HG02884 (cell line): ENCODE results near the gene RYR3.
"Not testable (repeated sequence)": the region's sequence is repeated elsewhere in the genome, so short reads cannot be mapped to it uniquely, and the experiment has no call there.

Source experiments
- ATAC-seq: cut with Tn5 transposase; IDR thresholded peaks from one replicate; pipeline ENCODE4 v1.9.1; 2021; ENCODE audit warnings: mild to moderate bottlenecking, moderate library complexity; ENCODE audit not compliant: unreplicated experiment

Gene RYR3

GRCh38 chr15:33810073-33810595, 499.4 kb downstream of the RYR3 start:
- no peak for ATAC-seq

- ATAC-seq: no peak
These were observed 500.0 kb downstream of the RYR3 start for GRCh38 chr15:33810806-33811205.

- no peak for ATAC-seq
These were observed 503.1 kb downstream of the RYR3 start for GRCh38 chr15:33813891-33814290.

DNA sequence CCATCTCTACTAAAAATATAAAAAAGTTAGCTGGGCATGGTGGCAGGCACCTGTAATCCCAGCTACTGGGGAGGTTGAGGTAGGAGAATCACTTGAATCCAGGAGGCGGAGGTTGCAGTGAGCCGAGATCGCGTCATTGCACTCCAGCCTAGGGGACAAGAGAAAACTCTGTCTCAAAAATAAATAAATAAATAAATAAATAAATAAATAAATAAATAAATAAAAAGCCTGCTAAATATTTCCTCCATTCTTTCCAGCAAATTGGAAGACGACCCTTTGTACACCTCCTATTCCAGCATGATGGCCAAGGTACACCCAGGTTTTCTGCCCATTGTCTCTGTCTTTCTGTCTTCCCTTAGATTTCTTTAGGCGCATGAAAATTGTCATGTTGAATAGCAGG, 508.7 kb downstream of the RYR3 start:
- ATAC-seq: not testable (repeated sequence)

GRCh38 chr15:33822479-33822878, 511.7 kb downstream of the RYR3 start:
- no peak for ATAC-seq

DNA sequence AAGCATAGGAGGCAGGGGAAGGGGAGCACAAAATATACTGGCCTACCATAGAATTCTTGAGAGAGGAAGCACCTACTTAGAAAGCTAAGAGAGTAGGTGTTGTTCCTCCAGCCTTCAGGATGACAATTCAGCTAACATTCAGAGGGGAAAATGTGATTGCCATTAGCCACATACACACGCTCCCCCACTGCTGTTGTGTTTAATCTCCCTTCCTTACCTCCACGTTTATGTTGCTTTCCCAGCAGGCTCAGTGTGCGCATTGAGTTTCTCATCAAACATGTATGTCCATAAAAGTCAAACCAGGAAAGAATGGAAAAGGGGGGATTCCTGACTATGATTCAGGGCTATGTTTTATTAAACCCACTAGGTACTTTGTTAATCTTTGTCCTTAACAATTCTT, 512.4 kb downstream of the RYR3 start:
- ATAC-seq: no peak

DNA sequence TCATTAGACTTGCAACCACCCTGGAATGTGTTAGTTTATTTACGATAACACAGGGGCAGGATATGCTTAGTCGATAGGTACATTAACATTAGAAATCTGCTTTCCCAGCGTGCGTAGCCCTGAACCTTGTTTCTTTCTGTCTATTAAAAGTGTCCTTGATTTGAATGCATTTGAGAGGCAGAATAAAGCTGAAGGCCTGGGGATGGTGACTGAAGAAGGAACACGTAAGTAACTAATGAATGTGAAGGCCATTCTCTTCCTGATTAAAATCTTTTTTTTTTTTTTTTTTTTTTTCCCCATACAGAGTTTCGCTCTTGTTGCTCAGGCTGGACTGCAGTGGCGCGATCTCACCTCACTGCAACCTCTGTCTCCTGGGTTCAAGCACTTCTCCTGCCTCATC, 514.7 kb downstream of the RYR3 start:
- no peak for ATAC-seq

GRCh38 chr15:33826201-33826600, 515.4 kb downstream of the RYR3 start:
- ATAC-seq: no peak

DNA sequence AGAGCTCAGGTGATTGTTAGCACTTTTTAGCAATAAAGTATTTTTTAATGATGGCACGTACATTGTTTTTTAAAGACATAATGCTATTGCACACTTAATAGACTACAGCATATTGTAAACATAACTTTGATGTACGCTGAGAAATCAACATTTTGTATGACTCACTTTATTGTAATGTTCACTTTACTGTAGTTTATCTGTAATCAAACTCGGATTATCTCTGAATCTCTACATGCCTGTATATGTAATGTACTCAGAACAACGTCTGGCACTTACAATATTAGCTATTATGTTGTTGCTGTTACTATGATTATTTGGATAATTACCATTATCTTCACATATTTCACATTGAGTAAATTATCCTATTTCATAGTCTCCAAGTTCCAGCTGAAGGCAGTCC, 519.6 kb downstream of the RYR3 start:
- ATAC-seq: no peak

DNA sequence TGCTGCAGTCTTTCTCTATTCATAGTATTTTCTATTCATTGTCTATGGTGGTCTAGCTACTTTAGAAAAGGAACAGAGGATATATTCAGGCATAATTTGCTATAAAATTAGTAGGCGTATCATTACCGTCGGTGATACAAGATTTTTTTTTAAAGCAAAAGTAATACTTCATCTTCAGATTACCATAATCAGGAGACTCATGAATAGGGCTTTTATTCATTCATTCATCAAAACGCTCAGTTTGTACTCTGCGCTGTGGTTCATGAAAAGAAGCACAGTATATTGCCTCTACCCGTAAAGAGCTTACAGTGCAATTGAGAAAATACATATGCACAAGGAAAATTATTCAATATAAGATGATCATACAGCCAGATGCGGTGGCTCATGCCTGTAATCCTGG, 520.9 kb downstream of the RYR3 start:
- no peak for ATAC-seq

DNA sequence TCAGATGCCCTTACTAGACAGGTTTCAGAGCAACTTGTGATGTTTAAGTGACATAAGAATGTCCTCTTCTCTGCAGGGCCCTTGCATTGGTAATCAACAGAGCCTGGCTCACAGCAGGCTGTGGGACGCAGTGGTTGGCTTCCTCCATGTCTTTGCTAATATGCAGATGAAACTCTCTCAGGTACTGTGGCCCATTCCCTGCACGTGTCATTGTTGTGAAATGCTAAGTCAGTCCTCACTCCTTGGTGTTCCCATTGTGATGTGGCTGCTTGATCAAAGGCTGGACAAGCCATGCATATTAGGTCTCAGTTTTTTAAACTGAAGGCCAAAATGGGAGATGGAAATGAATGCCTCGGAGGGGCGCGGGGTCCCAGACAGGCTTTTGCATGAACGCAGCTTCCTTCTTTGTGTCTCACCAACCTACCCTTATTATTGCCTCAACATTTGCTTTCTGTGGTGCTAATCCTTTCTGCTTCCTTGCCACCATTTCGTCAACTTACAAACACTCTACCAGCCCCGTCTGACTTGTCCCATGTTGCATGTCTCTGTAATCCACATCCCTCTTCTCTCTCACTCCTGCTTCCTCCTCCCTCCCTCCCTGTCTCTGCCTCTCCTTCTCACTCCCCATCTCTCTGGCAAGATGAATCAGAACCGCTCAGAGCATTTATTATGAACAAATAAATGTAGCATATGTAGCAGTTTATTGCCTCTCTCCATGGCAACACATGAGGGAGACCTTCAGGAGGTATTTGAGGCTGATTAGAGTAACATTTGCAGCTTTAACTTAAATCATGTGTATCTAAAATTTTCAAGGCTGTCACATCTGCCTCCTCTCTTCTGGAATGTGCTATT, 524.4 kb downstream of the RYR3 start:
- ATAC-seq: no peak

DNA sequence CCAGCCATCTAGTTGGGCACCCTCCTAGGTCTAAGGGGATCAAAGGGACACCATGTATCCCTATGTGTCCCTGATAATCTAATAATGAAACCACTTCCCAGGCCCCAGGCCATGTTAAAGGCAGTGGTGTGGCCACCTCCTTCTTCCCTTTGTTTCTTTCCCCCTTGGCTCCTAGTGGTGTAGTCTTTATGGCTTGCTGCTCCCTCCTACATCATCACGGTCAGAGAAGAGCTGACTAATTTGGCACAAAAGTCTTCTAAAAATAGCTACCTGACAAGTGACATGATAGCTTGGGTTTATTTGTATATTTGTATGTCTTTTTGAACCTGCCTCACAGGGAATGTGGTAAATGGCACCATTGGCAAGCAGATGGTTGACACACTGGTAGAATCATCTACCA, 526.5 kb downstream of the RYR3 start:
- ATAC-seq: no peak

DNA sequence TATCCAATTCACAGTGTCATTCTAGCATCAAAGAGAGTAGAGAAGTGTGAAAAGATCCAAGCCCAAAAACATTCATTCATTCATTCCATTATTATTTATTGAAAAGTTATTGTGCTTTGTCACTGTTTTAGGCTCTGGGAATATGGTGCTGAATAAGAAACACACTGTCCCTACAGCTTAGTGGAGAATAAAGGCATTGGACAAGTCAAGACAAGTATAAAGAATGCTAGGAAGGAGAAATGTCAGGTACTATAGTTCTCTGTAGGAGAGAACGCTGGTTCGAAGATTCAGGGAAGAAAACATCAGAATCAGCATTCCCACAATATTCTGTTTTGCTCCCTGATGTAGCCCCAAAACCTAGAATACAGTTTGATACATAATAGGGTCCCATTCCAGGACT, 528.8 kb downstream of the RYR3 start:
- ATAC-seq: no peak

DNA sequence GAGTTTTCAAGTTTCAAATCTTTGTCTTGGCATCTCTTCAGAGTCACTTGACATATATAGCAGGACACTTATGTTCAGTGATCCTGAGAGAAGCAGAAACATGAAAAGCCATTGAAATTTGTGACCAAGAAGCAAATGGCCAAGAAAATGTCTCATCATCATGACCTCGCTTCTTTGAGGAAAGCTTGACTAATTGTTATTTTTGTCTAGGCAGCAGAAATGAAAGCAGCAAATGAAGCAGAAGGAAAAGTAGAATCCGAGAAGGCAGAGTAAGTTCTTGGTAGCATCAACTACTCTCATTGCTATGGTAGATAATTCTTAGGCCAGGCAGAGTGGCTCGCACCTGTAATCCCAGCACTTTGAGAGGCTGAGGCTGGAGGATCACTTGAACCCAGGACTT, 529.8 kb downstream of the RYR3 start:
- no peak for ATAC-seq

- ATAC-seq: no peak
These were observed 533.4 kb downstream of the RYR3 start for GRCh38 chr15:33844186-33844585.

- ATAC-seq: no peak
These were observed 533.8 kb downstream of the RYR3 start for GRCh38 chr15:33844597-33844996.

DNA sequence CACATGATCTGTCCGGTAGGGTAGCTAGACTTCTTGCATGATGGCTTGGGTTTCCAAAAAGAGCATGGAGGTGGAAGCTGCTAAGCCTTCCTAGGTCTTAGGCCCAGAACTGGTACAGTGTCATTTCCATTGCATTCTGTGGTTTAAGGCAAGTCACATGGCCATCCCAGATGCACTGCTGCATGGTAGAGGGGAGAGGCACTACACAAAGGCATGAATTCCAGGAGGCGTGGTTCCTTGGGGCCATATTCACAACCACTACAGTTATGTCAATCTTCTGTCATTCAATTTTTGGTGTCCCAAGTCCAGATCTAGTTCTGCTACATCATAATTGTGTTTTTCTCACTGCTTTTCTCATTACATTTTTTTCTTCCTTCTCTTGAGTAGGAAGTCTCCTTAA, 535.4 kb downstream of the RYR3 start:
- no peak for ATAC-seq

DNA sequence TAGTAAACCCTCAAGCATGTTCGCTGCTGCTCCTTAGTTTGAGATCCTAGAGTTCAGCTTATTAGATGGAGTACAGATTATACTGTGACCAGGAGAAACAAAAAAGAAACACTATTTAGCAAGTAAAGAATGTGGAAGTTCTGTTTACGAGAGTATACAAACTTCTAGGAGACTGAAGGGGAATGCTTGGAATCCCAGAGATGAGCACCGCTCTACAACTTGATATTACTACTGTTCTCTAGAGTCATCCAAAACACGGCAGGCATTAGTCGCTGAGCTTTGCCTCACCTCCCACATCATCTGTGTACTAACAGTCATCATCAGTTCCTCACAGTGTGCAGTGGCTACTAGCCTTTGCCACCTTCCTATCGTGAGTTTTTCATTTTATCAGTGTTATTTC, 536.1 kb downstream of the RYR3 start:
- no peak for ATAC-seq

DNA sequence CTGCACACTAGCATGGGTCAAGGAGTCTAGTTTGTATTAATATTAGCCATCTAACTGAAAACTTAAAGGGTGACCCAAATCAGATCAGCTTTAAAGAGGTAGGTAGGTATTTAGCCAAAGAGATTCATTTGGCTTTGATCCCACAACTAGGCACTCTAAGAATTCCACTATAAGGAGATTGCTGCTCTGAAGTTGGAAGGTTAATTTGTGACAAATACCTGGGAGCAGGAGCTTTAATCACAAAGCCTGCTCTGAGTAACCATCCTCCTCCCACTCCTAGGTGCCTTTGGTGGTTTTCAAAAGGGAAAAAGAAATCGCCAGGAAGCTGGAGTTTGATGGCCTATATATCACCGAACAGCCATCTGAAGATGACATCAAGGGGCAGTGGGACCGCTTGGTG, 537.2 kb downstream of the RYR3 start:
- no peak for ATAC-seq

GRCh38 chr15:33851079-33851478, 540.3 kb downstream of the RYR3 start:
- no peak for ATAC-seq

DNA sequence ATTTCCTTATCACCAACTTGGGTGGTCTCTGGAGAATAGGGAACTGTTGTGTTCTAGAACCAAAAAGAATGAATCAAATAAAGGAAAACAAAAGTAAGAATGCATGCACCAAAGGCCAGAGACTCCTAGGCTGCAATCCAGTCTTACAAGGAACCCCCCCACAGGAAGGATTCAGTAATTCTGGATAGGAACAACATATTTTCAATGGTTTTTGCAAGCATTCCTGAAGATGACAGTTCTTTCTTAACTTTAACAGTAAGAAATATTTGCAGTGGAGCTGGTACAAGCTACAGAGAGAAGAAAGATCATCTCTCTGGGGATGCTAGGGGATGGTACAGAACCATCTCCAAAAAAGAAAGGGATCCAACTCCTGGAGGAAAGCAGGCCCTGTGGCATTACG, 541.3 kb downstream of the RYR3 start:
- no peak for ATAC-seq

DNA sequence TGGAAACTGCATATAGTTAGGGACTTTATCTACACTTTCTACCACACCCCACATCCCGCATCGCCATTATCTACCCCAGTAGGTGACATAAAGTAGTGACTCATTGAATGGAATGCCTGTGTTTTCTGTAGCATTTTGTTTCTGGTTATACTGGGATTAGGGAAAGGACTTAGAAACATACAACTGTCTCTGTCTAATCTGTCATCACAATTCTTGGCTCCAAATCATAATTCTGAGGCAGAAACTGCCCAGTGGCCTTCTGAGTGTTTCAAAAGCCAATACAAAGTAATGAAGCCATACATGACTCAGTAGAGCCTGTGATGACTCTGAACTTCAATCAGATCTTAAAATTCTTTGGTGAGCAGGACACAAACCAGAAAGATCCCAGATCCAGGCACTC, 541.8 kb downstream of the RYR3 start:
- ATAC-seq: no peak

DNA sequence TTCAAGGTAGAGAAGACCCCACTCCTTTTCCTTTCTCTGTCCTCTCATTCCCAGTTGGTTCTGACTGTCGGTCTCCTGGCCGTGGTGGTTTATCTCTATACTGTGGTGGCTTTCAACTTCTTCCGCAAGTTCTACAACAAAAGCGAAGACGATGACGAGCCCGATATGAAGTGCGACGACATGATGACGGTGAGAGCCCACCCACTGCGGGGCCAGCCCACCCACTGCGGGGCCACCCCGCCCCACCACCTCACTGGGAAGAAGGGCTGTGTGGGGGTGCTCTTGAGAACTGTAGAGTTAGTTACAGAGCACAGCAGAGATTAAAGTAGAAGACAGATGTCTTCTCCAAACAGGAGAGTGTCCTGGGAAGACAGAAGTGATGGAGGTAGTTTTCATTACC, 547.0 kb downstream of the RYR3 start:
- ATAC-seq: no peak
